Progenitor cell of endocrine pancreas (in vitro differentiated cells): ENCODE results near the gene POMGNT2. TPM values are rescaled to one million over a fixed set of nuclear protein-coding genes. Genes with fewer than 3 reads are reported as not detected.
"Not testable (repeated sequence)": the region's sequence is repeated elsewhere in the genome, so short reads cannot be mapped to it uniquely, and the experiment has no call there.

Experiments used
- DNase-seq: peaks from one replicate; pipeline ENCODE4 v3.0.0; 2021; ENCODE audit warnings: low spot score; ENCODE audit not compliant: unreplicated experiment
- H3K27ac Mint-ChIP-seq: 2 replicates; pipeline ENCODE4 v1.8.0; 2021; ENCODE audit warnings: mild to moderate bottlenecking, moderate library complexity, mixed read lengths
- H3K27me3 Mint-ChIP-seq: 2 replicates; pipeline ENCODE4 v1.8.0; 2021; ENCODE audit warnings: mixed read lengths
- H3K36me3 Mint-ChIP-seq: 2 replicates; pipeline ENCODE4 v1.8.0; 2022; ENCODE audit warnings: mixed read lengths; ENCODE audit not compliant: insufficient read depth
- H3K4me1 Mint-ChIP-seq: 2 replicates; pipeline ENCODE4 v1.8.0; 2021; ENCODE audit warnings: low read depth, mixed read lengths
- H3K4me3 Mint-ChIP-seq: 2 replicates; pipeline ENCODE4 v1.8.0; 2021; ENCODE audit warnings: low read depth, mild to moderate bottlenecking, moderate library complexity, mixed read lengths
- H3K9me3 Mint-ChIP-seq: 2 replicates; pipeline ENCODE4 v1.8.0; 2021; ENCODE audit warnings: low read depth, mixed read lengths
- total RNA-seq: library from RNA; stranded (reverse); gene quantifications from 2 replicates; pipeline ENCODE4 v1.2.1, GENCODE V29; 2021
- TF ChIP-seq, protein P1 (sequence below): fragments of 200-600 bp; sonication (generic); IDR thresholded peaks from one replicate; pipeline ENCODE4 v1.5.0; 2021; ENCODE audit warnings: antibody characterized with exemption, mild to moderate bottlenecking; ENCODE audit not compliant: unreplicated experiment

POMGNT2 gene
- total RNA-seq, 1 donor from 2014 or later: 21.6 TPM

DNA sequence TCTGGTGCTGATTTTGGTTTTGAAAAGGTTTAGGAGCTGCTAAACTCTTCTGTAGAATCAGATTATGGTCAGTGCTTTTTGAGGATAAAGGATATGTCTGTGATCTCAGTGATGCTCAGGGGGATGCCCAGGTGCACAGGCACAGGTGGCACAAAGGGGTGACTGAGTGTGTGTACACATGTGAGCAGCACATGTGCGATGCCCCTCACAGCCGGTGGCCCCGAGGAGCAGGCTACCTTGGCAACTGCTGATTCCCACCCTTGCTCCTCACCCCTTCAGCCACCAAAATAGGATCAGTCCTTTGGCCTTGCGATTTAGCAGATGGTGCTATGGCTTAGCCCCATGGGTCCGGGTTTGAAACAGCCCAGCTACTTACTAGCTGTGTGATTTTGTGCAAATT lies 51.1 kb downstream of the POMGNT2 start:
- H3K4me1 Mint-ChIP-seq: no peaks in the 10 kb centered on the region
- no peak overlapping the region for H3K4me3 Mint-ChIP-seq
- peaks cover 15% of the 10 kb centered on the region for H3K9me3 Mint-ChIP-seq
- H3K27ac Mint-ChIP-seq: no peak overlapping the region
- peak; percentile 1 for DNase-seq
- H3K27me3 Mint-ChIP-seq: no peaks in the 10 kb centered on the region
- TF ChIP-seq, protein P1, sequence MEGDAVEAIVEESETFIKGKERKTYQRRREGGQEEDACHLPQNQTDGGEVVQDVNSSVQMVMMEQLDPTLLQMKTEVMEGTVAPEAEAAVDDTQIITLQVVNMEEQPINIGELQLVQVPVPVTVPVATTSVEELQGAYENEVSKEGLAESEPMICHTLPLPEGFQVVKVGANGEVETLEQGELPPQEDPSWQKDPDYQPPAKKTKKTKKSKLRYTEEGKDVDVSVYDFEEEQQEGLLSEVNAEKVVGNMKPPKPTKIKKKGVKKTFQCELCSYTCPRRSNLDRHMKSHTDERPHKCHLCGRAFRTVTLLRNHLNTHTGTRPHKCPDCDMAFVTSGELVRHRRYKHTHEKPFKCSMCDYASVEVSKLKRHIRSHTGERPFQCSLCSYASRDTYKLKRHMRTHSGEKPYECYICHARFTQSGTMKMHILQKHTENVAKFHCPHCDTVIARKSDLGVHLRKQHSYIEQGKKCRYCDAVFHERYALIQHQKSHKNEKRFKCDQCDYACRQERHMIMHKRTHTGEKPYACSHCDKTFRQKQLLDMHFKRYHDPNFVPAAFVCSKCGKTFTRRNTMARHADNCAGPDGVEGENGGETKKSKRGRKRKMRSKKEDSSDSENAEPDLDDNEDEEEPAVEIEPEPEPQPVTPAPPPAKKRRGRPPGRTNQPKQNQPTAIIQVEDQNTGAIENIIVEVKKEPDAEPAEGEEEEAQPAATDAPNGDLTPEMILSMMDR: no peak
- H3K36me3 Mint-ChIP-seq: no peaks in the 10 kb centered on the region

DNA sequence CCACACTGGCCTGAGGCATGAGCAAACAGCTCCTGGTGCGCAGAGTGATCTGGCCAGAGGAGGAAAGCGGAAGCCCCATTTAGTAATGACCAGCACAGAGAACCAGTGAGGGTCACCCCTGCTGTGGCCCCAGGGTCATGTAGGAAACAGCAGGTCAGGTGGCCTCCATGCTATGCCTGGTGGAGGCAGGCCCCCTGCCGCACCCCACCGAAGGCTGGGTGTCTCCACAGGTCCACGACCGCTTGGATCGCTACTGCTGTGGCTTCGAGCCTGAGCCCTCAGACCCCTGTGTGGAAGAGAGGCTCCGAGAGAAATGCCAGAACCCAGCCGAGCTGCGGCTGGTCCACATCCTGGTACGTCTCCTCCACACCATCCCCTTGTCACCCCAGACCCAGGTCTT lies 52.6 kb downstream of the POMGNT2 start:
- Mint-ChIP-seq H3K4me1 (no peaks in the 10 kb centered on the region), H3K27ac (no peak overlapping the region), H3K4me3 (no peak overlapping the region), H3K27me3 (no peaks in the 10 kb centered on the region), H3K36me3 (no peaks in the 10 kb centered on the region), H3K9me3 (peaks cover 24% of the 10 kb centered on the region)
- TF ChIP-seq, protein P1: no peak
- no peak for DNase-seq

DNA sequence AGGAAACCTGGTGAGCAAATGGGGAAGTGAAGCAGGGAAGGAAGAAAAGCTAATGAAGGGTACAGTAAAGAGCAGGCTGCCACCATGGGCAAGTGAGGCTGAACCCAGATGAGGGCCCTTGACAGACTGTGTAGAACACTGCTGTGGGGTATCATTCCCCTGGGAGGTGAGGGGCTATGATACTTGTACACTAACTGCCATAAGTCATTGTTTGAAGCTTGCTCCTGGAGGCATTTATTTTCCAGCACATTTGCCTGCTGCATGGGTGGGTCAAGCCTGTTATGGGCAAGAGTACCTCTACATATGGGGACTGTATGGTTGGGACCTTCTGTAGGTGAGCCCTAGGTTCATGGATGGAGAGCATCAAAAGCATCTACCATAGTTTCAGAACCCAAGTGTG lies 57.4 kb downstream of the POMGNT2 start:
- no peaks in the 10 kb centered on the region for H3K27me3 Mint-ChIP-seq
- peaks cover 6% of the 10 kb centered on the region for H3K36me3 Mint-ChIP-seq
- TF ChIP-seq, protein P1: no peak
- H3K9me3 Mint-ChIP-seq: peaks cover 48% of the 10 kb centered on the region
- no peak overlapping the region for H3K4me3 Mint-ChIP-seq
- no peak overlapping the region for H3K27ac Mint-ChIP-seq
- no peaks in the 10 kb centered on the region for H3K4me1 Mint-ChIP-seq
- no peak for DNase-seq

DNA sequence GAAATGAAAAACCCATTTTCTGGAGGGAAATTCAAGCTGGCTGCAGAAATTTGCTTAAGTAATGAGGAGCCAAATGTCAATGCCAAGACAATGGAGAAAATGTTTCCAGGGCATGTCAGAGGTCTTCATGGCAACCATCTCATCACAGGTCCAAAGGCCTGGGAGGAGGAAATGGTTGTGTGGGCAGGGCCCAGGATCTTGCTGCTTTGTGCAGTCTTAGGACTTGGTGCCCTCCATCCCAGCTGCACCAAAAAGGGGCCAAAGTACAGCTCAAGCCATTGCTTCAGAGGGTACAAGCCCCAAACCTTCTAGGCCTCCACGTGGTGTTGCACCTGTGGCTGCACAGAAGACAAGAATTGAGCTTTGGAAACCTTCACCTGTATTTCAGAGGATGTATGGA lies 59.3 kb downstream of the POMGNT2 start:
- H3K9me3 Mint-ChIP-seq: peaks cover 49% of the 10 kb centered on the region

GRCh38 chr3:43045079-43045478 lies 60.8 kb downstream of the POMGNT2 start:
- H3K36me3 Mint-ChIP-seq, H3K4me3 Mint-ChIP-seq, H3K27me3 Mint-ChIP-seq, H3K4me1 Mint-ChIP-seq, DNase-seq, H3K27ac Mint-ChIP-seq: not testable (repeated sequence)
- H3K9me3 Mint-ChIP-seq: peaks cover 40% of the 10 kb centered on the region

More for the DNA sequence above, 59.3 kb downstream of the POMGNT2 start:
- TF ChIP-seq, protein P1: no peak
- DNase-seq: no peak
- peaks cover 6% of the 10 kb centered on the region for H3K36me3 Mint-ChIP-seq
- H3K27ac Mint-ChIP-seq: no peak overlapping the region
- H3K4me1 Mint-ChIP-seq: no peaks in the 10 kb centered on the region
- H3K4me3 Mint-ChIP-seq: no peak overlapping the region
- H3K27me3 Mint-ChIP-seq: no peaks in the 10 kb centered on the region

- Mint-ChIP-seq H3K27ac (no peak overlapping the region), H3K4me3 (no peak overlapping the region), H3K27me3 (no peaks in the 10 kb centered on the region), H3K36me3 (peaks cover 6% of the 10 kb centered on the region), H3K9me3 (peaks cover 32% of the 10 kb centered on the region), H3K4me1 (no peaks in the 10 kb centered on the region)
- DNase-seq: no peak
- TF ChIP-seq, protein P1: no peak
These were observed 62.1 kb downstream of the POMGNT2 start for GRCh38 chr3:43043793-43044192.
